ENCODE measurements around the gene KIF18B.

DNA sequence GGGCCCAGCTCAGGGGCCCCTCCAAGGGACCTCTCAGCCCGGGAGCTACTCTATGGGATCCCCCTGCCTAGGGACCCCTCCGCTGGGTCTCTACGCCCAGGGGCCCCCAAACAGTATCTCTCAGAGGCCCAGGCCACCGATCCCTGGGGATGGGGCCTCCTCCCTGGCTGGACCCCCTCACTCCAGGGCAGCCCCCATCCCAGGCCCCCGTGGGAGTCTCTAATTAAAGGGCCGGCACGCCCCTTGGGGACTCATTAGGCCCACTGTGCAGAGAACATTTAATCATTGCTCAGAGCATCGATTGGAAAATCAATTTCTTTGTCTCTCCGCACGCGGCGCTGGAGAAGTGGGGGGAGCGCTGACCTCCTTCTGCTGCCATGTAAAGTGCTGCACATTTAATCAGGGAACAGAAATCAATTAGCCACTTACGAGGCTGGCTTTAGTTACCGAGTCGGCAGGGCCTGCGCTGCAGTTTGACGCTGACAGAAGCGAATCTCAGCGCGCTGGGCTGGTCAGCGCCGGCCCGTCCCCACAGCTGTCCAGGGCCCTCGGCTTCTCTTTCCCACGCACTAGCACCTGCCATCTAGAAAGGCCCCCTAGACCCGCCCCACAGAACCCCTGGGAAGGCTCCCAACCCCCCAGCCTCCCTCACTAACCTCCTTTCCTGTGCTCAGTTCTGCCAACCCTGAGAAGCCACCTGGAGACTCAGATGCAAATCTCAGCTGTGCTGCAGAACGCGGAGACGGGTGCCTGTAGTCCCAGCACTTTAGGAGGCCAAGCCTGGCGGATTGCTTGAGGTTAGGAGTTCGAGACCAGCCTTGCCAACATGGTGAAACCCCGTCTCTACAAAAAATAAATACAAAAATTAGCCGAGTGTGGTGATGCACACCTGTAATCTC, 40.7 kb upstream of the KIF18B start:
- TF ChIP-seq, protein P1, sequence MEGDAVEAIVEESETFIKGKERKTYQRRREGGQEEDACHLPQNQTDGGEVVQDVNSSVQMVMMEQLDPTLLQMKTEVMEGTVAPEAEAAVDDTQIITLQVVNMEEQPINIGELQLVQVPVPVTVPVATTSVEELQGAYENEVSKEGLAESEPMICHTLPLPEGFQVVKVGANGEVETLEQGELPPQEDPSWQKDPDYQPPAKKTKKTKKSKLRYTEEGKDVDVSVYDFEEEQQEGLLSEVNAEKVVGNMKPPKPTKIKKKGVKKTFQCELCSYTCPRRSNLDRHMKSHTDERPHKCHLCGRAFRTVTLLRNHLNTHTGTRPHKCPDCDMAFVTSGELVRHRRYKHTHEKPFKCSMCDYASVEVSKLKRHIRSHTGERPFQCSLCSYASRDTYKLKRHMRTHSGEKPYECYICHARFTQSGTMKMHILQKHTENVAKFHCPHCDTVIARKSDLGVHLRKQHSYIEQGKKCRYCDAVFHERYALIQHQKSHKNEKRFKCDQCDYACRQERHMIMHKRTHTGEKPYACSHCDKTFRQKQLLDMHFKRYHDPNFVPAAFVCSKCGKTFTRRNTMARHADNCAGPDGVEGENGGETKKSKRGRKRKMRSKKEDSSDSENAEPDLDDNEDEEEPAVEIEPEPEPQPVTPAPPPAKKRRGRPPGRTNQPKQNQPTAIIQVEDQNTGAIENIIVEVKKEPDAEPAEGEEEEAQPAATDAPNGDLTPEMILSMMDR (conservative IDR thresholded peaks at IDR 0.05 in 1 of 2, IDR thresholded peaks at IDR 0.05 in 1 of 2; ENCODE audit: low read depth in 1 of 2, low read length in 2 of 2) = no peak
- TF ChIP-seq EZH2 (IDR thresholded peaks at IDR 0.05; ENCODE audit: low read length, missing control alignments) = no peak

Measured in fibroblast of lung (primary cell).